Measurements from ENCODE around the gene PDSS1.

DNA sequence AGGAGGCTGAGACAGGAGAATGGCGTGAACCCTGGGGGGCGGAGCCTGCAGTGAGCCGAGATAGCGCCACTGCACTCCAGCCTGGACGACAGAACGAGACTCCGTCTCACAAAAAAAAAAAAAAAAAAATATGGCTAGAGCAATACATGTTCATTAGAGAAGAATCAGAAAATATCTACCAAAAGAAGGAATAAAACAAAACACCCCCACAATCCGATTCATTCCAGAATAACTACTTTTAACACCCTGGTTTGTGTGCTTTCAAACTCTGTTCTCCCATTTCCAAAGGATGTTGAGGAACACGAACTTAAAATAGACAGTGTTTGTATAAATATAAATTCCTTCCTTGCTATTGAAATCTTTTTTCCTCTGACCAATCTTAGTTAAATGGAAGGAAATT, 6.5 kb downstream of the PDSS1 start:
- TF ChIP-seq POLR2AphosphoS5 (IDR thresholded peaks at IDR 0.05), result no peak
- TF ChIP-seq, protein P1, sequence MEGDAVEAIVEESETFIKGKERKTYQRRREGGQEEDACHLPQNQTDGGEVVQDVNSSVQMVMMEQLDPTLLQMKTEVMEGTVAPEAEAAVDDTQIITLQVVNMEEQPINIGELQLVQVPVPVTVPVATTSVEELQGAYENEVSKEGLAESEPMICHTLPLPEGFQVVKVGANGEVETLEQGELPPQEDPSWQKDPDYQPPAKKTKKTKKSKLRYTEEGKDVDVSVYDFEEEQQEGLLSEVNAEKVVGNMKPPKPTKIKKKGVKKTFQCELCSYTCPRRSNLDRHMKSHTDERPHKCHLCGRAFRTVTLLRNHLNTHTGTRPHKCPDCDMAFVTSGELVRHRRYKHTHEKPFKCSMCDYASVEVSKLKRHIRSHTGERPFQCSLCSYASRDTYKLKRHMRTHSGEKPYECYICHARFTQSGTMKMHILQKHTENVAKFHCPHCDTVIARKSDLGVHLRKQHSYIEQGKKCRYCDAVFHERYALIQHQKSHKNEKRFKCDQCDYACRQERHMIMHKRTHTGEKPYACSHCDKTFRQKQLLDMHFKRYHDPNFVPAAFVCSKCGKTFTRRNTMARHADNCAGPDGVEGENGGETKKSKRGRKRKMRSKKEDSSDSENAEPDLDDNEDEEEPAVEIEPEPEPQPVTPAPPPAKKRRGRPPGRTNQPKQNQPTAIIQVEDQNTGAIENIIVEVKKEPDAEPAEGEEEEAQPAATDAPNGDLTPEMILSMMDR (IDR thresholded peaks at IDR 0.05), result no peak

Measured in stomach (tissue), 4 donors.